DMS 273 (cell line): Measurements from ENCODE around the gene PARP3.

Experiments
- DNase-seq: peaks from one replicate; lab custom pipeline; 2025; ENCODE audit not compliant: unreplicated experiment; lab: John Stamatoyannopoulos, UW

Gene PARP3

GRCh38 chr3:51966016-51966415, 23.9 kb downstream of the PARP3 start:
- no peak for DNase-seq

- no peak for DNase-seq
Measured at GRCh38 chr3:51966486-51966885, 24.3 kb downstream of the PARP3 start.

GRCh38 chr3:51966922-51967383, 24.8 kb downstream of the PARP3 start:
- peak; percentile 52 for DNase-seq

- peak; percentile 68 for DNase-seq
Measured at GRCh38 chr3:51967384-51968169, 25.4 kb downstream of the PARP3 start, which contains the start of gene PCBP4. Gene PCBP4, minus strand, starts transcription at chr3:51967454. Its CDS starts 6,214 bp downstream, at chr3:51961240.

GRCh38 chr3:51968170-51968775, 26.1 kb downstream of the PARP3 start:
- DNase-seq: peak; percentile 86

GRCh38 chr3:51968883-51969678, 26.9 kb downstream of the PARP3 start:
- DNase-seq: no peak

GRCh38 chr3:51969841-51970240, 27.7 kb downstream of the PARP3 start:
- DNase-seq: peak; percentile 57

- DNase-seq: peak; percentile 71
Measured at GRCh38 chr3:51970606-51971300, 28.6 kb downstream of the PARP3 start.

GRCh38 chr3:51971350-51971749, 29.2 kb downstream of the PARP3 start:
- DNase-seq: no peak

GRCh38 chr3:51974277-51974962, 32.3 kb downstream of the PARP3 start:
- no peak for DNase-seq

- DNase-seq: peak; percentile 83
Measured at GRCh38 chr3:51974963-51975851, 33.0 kb downstream of the PARP3 start, which contains the start of gene ABHD14A. Gene ABHD14A, plus strand, starts transcription at chr3:51975064. Its CDS starts 72 bp downstream, at chr3:51975136.

- DNase-seq: peak; percentile 69
Measured at GRCh38 chr3:51975852-51976549, 33.8 kb downstream of the PARP3 start.

GRCh38 chr3:51977446-51978142, 35.4 kb downstream of the PARP3 start:
- no peak for DNase-seq

- DNase-seq: no peak
Measured at GRCh38 chr3:51978143-51978502, 36.0 kb downstream of the PARP3 start.

- DNase-seq: no peak
Measured at GRCh38 chr3:51980253-51980652, 38.1 kb downstream of the PARP3 start.

- DNase-seq: peak; percentile 68
Measured at GRCh38 chr3:51982352-51982837, 40.2 kb downstream of the PARP3 start.

- DNase-seq: peak; percentile 88
Measured at GRCh38 chr3:51982838-51983577, 40.8 kb downstream of the PARP3 start, which contains the start of gene ACY1. Gene ACY1, plus strand, starts transcription at chr3:51983535. Its CDS starts 530 bp downstream, at chr3:51984065.
